Progenitor cell of endocrine pancreas (in vitro differentiated cells): ENCODE results near the gene CCDC190. TPM values are rescaled to one million over a fixed set of nuclear protein-coding genes. Genes with fewer than 3 reads are reported as not detected.
"Not testable (repeated sequence)": the region's sequence is repeated elsewhere in the genome, so short reads cannot be mapped to it uniquely, and the experiment has no call there.

Experiments used
- DNase-seq: peaks from one replicate; pipeline ENCODE4 v3.0.0; 2021; ENCODE audit warnings: low spot score; ENCODE audit not compliant: unreplicated experiment
- H3K27ac Mint-ChIP-seq: 2 replicates; pipeline ENCODE4 v1.8.0; 2021; ENCODE audit warnings: mild to moderate bottlenecking, moderate library complexity, mixed read lengths
- H3K27me3 Mint-ChIP-seq: 2 replicates; pipeline ENCODE4 v1.8.0; 2021; ENCODE audit warnings: mixed read lengths
- H3K36me3 Mint-ChIP-seq: 2 replicates; pipeline ENCODE4 v1.8.0; 2022; ENCODE audit warnings: mixed read lengths; ENCODE audit not compliant: insufficient read depth
- H3K4me1 Mint-ChIP-seq: 2 replicates; pipeline ENCODE4 v1.8.0; 2021; ENCODE audit warnings: low read depth, mixed read lengths
- H3K4me3 Mint-ChIP-seq: 2 replicates; pipeline ENCODE4 v1.8.0; 2021; ENCODE audit warnings: low read depth, mild to moderate bottlenecking, moderate library complexity, mixed read lengths
- H3K9me3 Mint-ChIP-seq: 2 replicates; pipeline ENCODE4 v1.8.0; 2021; ENCODE audit warnings: low read depth, mixed read lengths
- total RNA-seq: library from RNA; stranded (reverse); gene quantifications from 2 replicates; pipeline ENCODE4 v1.2.1, GENCODE V29; 2021
- TF ChIP-seq, protein P1 (sequence below): fragments of 200-600 bp; sonication (generic); IDR thresholded peaks from one replicate; pipeline ENCODE4 v1.5.0; 2021; ENCODE audit warnings: antibody characterized with exemption, mild to moderate bottlenecking; ENCODE audit not compliant: unreplicated experiment

CCDC190 gene
- total RNA-seq, 1 donor from 2014 or later: 0.19 TPM

DNA sequence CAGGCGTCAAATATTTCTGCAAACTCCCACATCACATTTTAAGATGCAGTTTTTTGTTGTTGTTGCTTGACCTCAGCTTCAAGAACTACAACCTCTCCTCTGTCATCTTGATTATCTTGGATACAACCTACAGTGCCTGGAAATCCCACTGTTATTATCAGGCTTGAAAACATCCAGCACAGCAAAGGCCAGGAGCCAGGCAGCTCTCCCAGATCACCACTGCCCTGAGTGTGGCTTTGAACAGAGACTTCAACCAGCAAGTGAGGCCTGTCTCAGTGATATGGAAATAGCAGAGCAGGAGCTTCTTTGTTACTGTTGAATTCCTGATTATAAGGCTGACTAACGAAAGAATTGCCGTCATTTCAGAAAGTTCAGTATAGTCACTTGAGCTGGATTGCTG, 28.5 kb downstream of the CCDC190 start:
- H3K9me3 Mint-ChIP-seq: no peaks in the 10 kb centered on the region
- TF ChIP-seq, protein P1, sequence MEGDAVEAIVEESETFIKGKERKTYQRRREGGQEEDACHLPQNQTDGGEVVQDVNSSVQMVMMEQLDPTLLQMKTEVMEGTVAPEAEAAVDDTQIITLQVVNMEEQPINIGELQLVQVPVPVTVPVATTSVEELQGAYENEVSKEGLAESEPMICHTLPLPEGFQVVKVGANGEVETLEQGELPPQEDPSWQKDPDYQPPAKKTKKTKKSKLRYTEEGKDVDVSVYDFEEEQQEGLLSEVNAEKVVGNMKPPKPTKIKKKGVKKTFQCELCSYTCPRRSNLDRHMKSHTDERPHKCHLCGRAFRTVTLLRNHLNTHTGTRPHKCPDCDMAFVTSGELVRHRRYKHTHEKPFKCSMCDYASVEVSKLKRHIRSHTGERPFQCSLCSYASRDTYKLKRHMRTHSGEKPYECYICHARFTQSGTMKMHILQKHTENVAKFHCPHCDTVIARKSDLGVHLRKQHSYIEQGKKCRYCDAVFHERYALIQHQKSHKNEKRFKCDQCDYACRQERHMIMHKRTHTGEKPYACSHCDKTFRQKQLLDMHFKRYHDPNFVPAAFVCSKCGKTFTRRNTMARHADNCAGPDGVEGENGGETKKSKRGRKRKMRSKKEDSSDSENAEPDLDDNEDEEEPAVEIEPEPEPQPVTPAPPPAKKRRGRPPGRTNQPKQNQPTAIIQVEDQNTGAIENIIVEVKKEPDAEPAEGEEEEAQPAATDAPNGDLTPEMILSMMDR: no peak
- no peaks in the 10 kb centered on the region for H3K36me3 Mint-ChIP-seq
- DNase-seq: no peak
- no peaks in the 10 kb centered on the region for H3K4me1 Mint-ChIP-seq
- H3K4me3 Mint-ChIP-seq: no peak overlapping the region
- peaks cover 2% of the 10 kb centered on the region for H3K27me3 Mint-ChIP-seq
- H3K27ac Mint-ChIP-seq: no peak overlapping the region

DNA sequence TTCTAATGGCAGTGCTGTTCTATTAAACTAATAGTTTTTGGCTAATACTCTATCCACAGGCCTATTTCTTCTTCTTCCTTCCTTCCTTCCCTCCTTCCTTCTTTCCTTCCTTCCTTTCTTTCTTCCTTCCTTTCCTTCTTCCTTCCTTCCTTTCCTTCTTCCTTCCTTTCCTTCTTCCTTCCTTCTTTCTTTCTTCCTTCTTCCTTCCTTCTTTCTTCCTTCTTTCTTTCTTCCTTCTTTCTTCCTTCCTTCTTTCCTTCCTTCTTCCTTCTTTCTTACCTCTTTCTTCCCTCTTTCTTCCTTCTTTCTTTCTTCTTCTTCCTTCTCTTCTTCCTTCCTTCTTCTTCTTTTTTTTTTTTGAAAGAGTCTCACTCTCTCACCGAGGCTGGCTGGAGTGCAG, 31.7 kb downstream of the CCDC190 start:
- Mint-ChIP-seq H3K4me1 (no peaks in the 10 kb centered on the region), H3K27me3 (peaks cover under 1% of the 10 kb centered on the region), H3K4me3 (no peak overlapping the region), H3K36me3 (no peaks in the 10 kb centered on the region), H3K27ac (no peak overlapping the region), H3K9me3 (no peaks in the 10 kb centered on the region)
- TF ChIP-seq, protein P1: no peak
- DNase-seq: no peak

DNA sequence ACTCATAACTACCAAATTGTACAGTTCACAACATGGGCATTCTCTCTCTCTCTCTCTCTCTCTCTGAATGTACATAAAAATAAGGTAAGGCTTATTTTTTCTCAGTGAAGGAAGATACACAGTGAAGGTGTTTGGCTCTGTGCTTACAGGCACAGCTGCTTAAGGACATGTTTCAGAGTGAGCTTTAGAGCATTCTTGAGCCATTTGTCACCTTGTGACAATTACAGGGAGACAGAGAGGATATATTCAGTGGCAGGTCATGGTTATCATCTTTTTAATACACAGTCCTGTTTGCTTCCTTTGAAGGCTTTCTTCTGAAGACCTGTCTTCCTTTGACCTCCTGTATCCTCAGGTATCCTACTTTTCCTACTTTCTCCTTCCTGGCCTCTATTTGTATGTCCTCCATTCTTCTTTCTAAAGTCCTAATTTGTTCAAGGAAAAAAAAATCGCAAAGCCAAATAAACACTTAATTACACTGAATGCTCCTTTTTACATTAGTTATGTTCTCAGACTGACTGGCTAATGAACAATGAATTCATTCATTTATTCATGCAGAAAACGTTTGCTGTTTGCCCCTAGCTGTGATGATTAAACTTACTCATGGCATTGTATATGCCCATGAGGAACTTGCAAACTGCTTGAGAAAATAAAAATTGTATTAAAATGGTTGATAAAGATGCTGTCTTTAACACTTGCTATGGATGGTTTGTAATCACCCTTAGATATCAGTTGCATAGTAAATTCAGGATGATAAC, 37.0 kb downstream of the CCDC190 start:
- Mint-ChIP-seq H3K9me3 (no peaks in the 10 kb centered on the region), H3K4me1 (peaks cover 5% of the 10 kb centered on the region), H3K36me3 (no peaks in the 10 kb centered on the region), H3K27ac (no peak overlapping the region), H3K27me3 (peaks cover 29% of the 10 kb centered on the region), H3K4me3 (no peak overlapping the region)
- DNase-seq: no peak
- TF ChIP-seq, protein P1: no peak

DNA sequence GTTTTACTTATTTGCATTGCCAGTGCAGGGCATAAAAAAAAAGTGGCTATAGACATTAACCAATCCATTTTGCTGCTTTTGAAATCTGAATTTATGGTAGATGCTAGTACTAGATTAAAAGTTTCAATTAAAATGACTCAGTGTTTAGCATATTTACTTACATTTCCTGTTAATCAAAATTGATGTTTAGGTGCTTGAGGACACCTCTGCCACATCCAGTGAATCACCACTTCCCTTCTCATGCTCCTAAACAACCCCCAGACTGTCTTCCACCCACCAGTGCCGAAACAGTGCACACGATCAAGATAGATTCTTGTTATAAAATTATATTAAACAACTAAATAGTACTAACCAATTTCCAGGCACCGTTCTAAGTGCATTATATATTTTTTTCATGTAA, 37.7 kb downstream of the CCDC190 start:
- H3K27me3 Mint-ChIP-seq: peaks cover 29% of the 10 kb centered on the region
- H3K27ac Mint-ChIP-seq: no peak overlapping the region
- H3K36me3 Mint-ChIP-seq: no peaks in the 10 kb centered on the region
- peaks cover 5% of the 10 kb centered on the region for H3K4me1 Mint-ChIP-seq
- H3K9me3 Mint-ChIP-seq: no peaks in the 10 kb centered on the region
- TF ChIP-seq, protein P1: no peak
- H3K4me3 Mint-ChIP-seq: no peak overlapping the region
- DNase-seq: no peak

DNA sequence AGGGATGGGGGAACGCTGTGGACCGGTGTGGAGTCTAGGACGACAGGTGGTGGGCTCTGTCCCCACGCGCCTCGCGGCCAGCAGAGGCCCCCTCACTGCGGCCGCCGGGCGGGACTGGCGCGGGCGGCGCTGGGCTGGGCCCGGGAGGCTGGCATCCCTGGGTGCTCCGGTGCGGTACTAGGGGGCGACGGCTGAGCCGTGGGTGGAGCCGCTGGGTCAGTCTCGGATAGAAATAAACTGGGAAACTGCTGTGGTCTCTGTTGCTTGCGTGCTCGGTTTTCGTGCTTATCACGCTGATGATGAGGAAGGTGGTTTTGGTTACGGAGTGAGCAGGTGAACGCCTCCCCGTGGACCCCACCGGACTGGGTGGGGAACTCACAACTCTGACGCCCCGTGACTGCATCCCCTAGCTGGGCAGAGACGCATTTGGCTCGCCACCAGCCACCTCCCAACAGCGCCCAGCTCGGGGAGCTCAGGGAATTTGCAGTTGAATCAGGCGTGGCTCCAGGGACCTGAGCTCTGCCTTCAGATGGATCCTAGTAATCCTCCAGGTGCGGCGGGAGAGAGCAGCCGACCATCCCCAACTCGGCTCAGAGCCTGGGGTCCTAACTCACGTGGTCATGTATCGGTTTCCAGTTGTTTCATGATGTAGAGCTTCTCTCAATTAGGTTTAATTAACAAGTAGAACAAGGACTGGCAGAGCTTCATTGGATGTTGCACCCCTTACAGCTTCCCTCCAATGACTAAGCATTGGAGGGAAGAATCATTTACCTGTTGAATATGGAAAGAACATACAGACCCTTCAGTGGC, 38.4 kb downstream of the CCDC190 start:
- Mint-ChIP-seq H3K36me3 (no peaks in the 10 kb centered on the region), H3K27ac (no peak overlapping the region), H3K27me3 (peaks cover 29% of the 10 kb centered on the region), H3K4me3 (peak overlapping the region; percentile 75), H3K4me1 (peaks cover 5% of the 10 kb centered on the region), H3K9me3 (no peaks in the 10 kb centered on the region)
- TF ChIP-seq, protein P1: no peak
- peak; percentile 11 for DNase-seq

DNA sequence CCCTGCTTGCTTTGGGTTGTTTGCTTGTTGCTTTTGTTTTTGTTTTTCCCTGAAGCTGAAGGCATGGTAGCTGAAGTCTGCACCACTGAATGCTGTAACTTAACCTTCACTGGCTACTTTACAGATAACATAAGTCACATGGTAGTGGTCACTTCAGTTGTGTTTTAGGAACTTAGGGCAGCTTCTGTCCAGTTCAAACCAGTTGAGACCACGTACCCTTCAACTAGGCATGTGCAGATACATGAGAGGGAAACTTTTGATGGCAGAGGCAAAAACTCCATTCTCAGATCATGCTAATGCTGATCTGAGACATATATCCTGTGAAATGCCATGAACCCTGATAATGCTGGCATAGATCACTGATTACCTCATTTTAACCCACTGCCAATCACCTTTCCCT, 42.3 kb downstream of the CCDC190 start:
- not testable (repeated sequence) for H3K36me3 Mint-ChIP-seq, H3K27ac Mint-ChIP-seq, DNase-seq, H3K9me3 Mint-ChIP-seq, H3K4me3 Mint-ChIP-seq, H3K4me1 Mint-ChIP-seq
- peaks cover 22% of the 10 kb centered on the region for H3K27me3 Mint-ChIP-seq

DNA sequence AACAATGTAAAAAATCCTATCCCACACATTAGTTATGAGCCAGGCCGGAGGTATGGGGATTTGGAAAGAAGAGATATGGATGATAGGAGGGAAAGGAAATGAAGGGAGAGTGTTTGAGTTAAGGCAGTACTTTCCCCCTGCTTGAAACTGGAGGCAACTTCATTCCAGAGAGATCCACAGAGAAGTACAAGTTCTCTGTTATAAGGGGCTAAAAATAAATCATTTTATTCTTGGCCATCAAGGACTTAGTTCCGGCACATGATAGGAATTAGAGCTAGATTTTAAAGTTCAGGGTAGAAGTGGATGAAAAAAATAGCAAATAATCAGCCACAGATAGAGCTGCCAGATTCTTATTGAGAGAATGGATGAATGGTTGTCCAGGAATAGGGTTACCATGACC, 42.8 kb downstream of the CCDC190 start:
- not testable (repeated sequence) for H3K9me3 Mint-ChIP-seq, H3K36me3 Mint-ChIP-seq, H3K4me3 Mint-ChIP-seq, H3K4me1 Mint-ChIP-seq, DNase-seq, H3K27ac Mint-ChIP-seq
- peaks cover 17% of the 10 kb centered on the region for H3K27me3 Mint-ChIP-seq

DNA sequence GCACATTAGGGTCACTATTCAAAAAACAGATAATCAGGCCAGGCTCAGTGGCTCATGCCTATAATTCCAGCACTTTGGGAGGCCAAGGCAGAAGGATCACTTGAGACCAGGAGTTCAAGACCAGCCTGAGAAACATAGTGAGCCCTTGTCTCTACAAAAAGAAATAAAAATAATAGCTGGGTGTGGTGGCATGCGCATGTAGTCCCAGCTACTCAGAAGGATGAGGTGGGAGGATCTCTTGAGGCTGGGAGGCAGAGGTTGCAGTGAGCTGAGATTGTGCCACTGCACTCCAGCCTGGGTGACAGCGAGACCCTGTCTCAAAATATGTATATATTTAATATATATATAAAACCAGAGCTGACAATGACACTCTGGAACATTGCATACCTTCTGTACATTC, 48.6 kb downstream of the CCDC190 start:
- H3K9me3 Mint-ChIP-seq, H3K27ac Mint-ChIP-seq, H3K27me3 Mint-ChIP-seq: not testable (repeated sequence)

More for the DNA sequence above, 48.6 kb downstream of the CCDC190 start:
- H3K36me3 Mint-ChIP-seq: peaks cover 15% of the 10 kb centered on the region
- not testable (repeated sequence) for H3K4me3 Mint-ChIP-seq, DNase-seq, H3K4me1 Mint-ChIP-seq
